SU-DHL-6 (cell line): ENCODE results near the gene FAM120A.

Source experiments
- H2AFZ ChIP-seq: fragments of 200-600 bp; sonication (generic); 2 replicates; pipeline ENCODE4 v1.6.1; 2014; ENCODE audit warnings: low read depth, mild to moderate bottlenecking, moderate library complexity, mixed read lengths, antibody characterized with exemption, low read length; ENCODE audit not compliant: severe bottlenecking
- H3F3A ChIP-seq: fragments of 200-600 bp; shearing (Covaris generic); 2 replicates; pipeline ENCODE4 v1.6.0; 2016; ENCODE audit warnings: antibody characterized with exemption, mild to moderate bottlenecking; ENCODE audit not compliant: insufficient read depth
- H3K27ac ChIP-seq: fragments of 200-600 bp; sonication (generic); 2 replicates; pipeline ENCODE4 v1.5.1; 2016; ENCODE audit warnings: low read depth, mild to moderate bottlenecking, low read length, moderate library complexity, mixed read lengths
- H3K27me3 ChIP-seq: fragments of 200-600 bp; sonication (generic), shearing (Covaris generic); 2 replicates; pipeline ENCODE4 v1.6.0; 2014; ENCODE audit warnings: mild to moderate bottlenecking, low read length
- H3K36me3 ChIP-seq: fragments of 200-600 bp; sonication (generic); 2 replicates; pipeline ENCODE4 v1.6.1; 2014; ENCODE audit warnings: mild to moderate bottlenecking, low read length, mixed read lengths
- H3K4me2 ChIP-seq: fragments of 300-600, 200-600 bp; shearing (Covaris generic), sonication (generic); 2 replicates; pipeline ENCODE4 v1.6.0; 2014; ENCODE audit warnings: low read length, low read depth, mild to moderate bottlenecking; ENCODE audit not compliant: poor library complexity, severe bottlenecking
- H3K4me3 ChIP-seq: fragments of 200-600 bp; sonication (generic); 2 replicates; pipeline ENCODE4 v1.5.1; 2014; ENCODE audit warnings: antibody characterized with exemption, low read length, mild to moderate bottlenecking, mixed read lengths; ENCODE audit not compliant: insufficient read depth, poor library complexity, severe bottlenecking
- H3K79me2 ChIP-seq: fragments of 200-600 bp; sonication (generic); 2 replicates; pipeline ENCODE4 v1.6.1; 2014; ENCODE audit warnings: mild to moderate bottlenecking, low read length, moderate library complexity; ENCODE audit not compliant: insufficient read depth
- H3K9ac ChIP-seq: fragments of 200-600 bp; sonication (generic); 2 replicates; pipeline ENCODE4 v1.7.0; 2014; ENCODE audit warnings: mild to moderate bottlenecking, low read length
- H3K9me2 ChIP-seq: fragments of 200-600 bp; sonication (generic); replicated peaks from 2 replicates; pipeline ENCODE4 v1.6.1; 2014; ENCODE audit warnings: low read length; ENCODE audit not compliant: insufficient read depth
- H3K9me3 ChIP-seq: fragments of 200-600 bp; sonication (generic); 2 replicates; pipeline ENCODE4 v1.6.1; 2014; ENCODE audit warnings: low read length, mixed read lengths; ENCODE audit not compliant: insufficient read depth
- H4K20me1 ChIP-seq: fragments of 200-600 bp; sonication (generic); 2 replicates; pipeline ENCODE4 v1.6.1; 2014; ENCODE audit warnings: low read depth, mild to moderate bottlenecking, antibody characterized with exemption, low read length, moderate library complexity, mixed read lengths
- CTCF ChIP-seq: fragments of 200-600 bp; sonication (generic); IDR thresholded peaks from one replicate; pipeline ENCODE4 v1.5.1; 2017; ENCODE audit warnings: antibody characterized with exemption, mild to moderate bottlenecking, low read length, moderate library complexity; ENCODE audit not compliant: insufficient read depth, poor library complexity, severe bottlenecking
- EZH2phosphoT487 ChIP-seq: fragments of 200-600 bp; sonication (generic), shearing (Covaris generic); conservative IDR thresholded peaks from 2 replicates; pipeline ENCODE4 v1.6.1; 2018; ENCODE audit warnings: mild to moderate bottlenecking, antibody characterized with exemption, low read length, moderate library complexity, mixed read lengths

The FAM120A gene

GRCh38 chr9:93447655-93448054, 3.8 kb upstream of the FAM120A start:
- no peak overlapping the region for H3K27ac ChIP-seq
- H3F3A ChIP-seq, result peaks cover 2% of the 10 kb centered on the region; the same call in 1 of the 2 replicates
- H3K4me3 ChIP-seq, result no peak overlapping the region
- TF ChIP-seq CTCF (no peak), EZH2phosphoT487 (no peak)
- no peak overlapping the region for H2AFZ ChIP-seq
- no peaks in the 10 kb centered on the region for H4K20me1 ChIP-seq
- H3K36me3 ChIP-seq, result peaks cover 12% of the 10 kb centered on the region; the same call in 1 of the 2 replicates
- no peak overlapping the region for H3K9ac ChIP-seq
- no peaks in the 10 kb centered on the region for H3K9me2 ChIP-seq
- H3K27me3 ChIP-seq, result no peaks in the 10 kb centered on the region
- no peaks in the 10 kb centered on the region for H3K9me3 ChIP-seq
- peaks cover 20% of the 10 kb centered on the region for H3K79me2 ChIP-seq
- no peak overlapping the region for H3K4me2 ChIP-seq

GRCh38 chr9:93451849-93452709, 594 bp downstream of the FAM120A start:
- H3K79me2 ChIP-seq, result peaks cover 64% of the 10 kb centered on the region
- H3K9me3 ChIP-seq, result no peaks in the 10 kb centered on the region
- H3K9me2 ChIP-seq, result no peaks in the 10 kb centered on the region
- H3K9ac ChIP-seq, result peak overlapping the region; percentile 99
- H4K20me1 ChIP-seq, result no peaks in the 10 kb centered on the region; the same call in 1 of the 2 replicates
- TF ChIP-seq EZH2phosphoT487 (no peak), CTCF (no peak)
- peak overlapping the region; percentile 90 for H3K4me3 ChIP-seq
- H3K4me2 ChIP-seq, result peak overlapping the region; percentile 88
- H3K36me3 ChIP-seq, result peaks cover 9% of the 10 kb centered on the region
- H2AFZ ChIP-seq, result peak overlapping the region; percentile 35
- no peaks in the 10 kb centered on the region for H3K27me3 ChIP-seq
- peaks cover 9% of the 10 kb centered on the region; the same call in 1 of the 2 replicates for H3F3A ChIP-seq
- peak overlapping the region; percentile 79 for H3K27ac ChIP-seq

- TF ChIP-seq EZH2phosphoT487 (no peak), CTCF (no peak)
- peak overlapping the region; percentile 88 for H3K4me2 ChIP-seq
- H3F3A ChIP-seq, result peaks cover 9% of the 10 kb centered on the region; the same call in 1 of the 2 replicates
- no peaks in the 10 kb centered on the region for H3K9me2 ChIP-seq
- peaks cover 3% of the 10 kb centered on the region for H3K36me3 ChIP-seq
- H3K27me3 ChIP-seq, result no peaks in the 10 kb centered on the region
- no peaks in the 10 kb centered on the region for H3K9me3 ChIP-seq
- peaks cover 70% of the 10 kb centered on the region for H3K79me2 ChIP-seq
- H4K20me1 ChIP-seq, result no peaks in the 10 kb centered on the region; the same call in 1 of the 2 replicates
- H3K27ac ChIP-seq, result peak overlapping the region; percentile 79
- peak overlapping the region; percentile 35 for H2AFZ ChIP-seq
- H3K9ac ChIP-seq, result peak overlapping the region; percentile 99
- H3K4me3 ChIP-seq, result peak overlapping the region; percentile 90
Measured at GRCh38 chr9:93452710-93453046, 1.2 kb downstream of the FAM120A start.
